ENCODE results near the gene C1orf174.

Gene C1orf174

DNA sequence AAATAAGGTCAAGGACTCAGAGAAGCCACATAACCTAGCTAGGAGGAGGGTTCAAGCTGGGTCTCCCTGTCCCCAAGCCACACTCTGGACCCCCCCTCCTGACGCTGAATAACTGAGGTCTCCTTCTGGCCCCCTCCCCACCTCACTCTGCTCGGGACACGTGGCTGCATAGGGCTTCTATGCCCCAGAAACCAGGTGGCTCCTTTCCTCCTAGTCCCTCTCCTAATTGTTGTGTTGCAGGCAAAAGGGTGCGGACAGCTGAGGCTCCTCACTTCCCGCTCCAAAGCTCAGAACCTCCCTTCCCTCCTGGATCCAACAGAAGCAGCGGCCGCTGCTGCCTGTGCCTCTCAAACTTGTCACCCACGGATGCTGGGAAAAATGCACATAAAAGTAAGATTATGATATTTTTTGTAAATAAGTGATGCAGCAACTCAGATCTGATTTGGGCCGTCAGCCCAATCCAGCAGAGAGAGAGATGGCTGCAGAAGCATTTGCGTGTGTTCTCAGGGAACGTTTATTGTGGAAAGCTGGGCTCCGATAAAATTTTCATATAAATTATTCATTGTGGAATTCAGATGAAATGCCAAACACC is 40.8 kb upstream of the C1orf174 start:
- no peaks in the 10 kb centered on the region for H3K27me3 ChIP-seq
- H3K4me1 ChIP-seq, result peaks cover 9% of the 10 kb centered on the region; the same call in 1 of the 2 replicates
- no peaks in the 10 kb centered on the region for H4K20me1 ChIP-seq
- no peak overlapping the region for H3K4me3 ChIP-seq
- H3K9ac ChIP-seq, result no peak overlapping the region
- no peak overlapping the region for H3K4me2 ChIP-seq
- H3K36me3 ChIP-seq, result no peaks in the 10 kb centered on the region
- H3K27ac ChIP-seq, result no peak overlapping the region
- peaks cover 6% of the 10 kb centered on the region; the same call in 1 of the 2 replicates for H3K9me3 ChIP-seq
- TF ChIP-seq Cebpa-rat (IDR thresholded peaks at IDR 0.05), result no peak

DNA sequence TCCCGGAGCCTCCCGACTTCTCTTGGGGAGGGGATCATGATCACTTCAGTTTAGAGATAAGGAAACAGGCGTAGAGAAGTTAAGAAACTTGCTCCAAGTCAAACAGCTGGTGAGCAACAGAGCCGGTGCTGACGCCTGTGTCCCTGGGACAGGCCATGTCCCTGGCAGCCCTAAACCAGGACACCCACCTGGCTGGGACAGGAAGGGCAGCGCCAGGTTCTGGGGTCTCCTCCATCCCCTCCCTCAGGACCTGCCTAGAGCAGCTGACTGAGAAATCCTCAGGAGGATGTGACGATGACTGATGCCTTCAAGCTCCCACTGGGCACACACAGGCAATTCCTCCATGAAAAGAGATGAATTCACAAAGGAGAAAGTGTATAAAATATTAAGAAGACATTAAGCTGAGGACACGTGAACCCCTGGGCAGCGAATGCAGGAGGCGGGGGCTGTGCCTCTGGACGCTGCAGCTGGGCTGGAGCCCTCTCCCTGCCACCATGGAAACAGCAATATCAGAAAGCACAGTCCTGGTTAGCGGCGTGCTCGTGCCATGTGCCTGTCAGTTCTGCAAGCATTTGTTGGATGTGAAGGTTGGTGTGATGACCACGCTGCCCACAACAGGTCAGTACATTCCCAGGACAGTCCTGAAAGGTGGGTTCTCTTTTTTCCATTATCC is 40.1 kb upstream of the C1orf174 start:
- Histone ChIP-seq H3K27me3 (no peaks in the 10 kb centered on the region), H4K20me1 (no peaks in the 10 kb centered on the region), H3K4me2 (no peak overlapping the region), H3K27ac (no peak overlapping the region), H3K4me1 (peaks cover 8% of the 10 kb centered on the region; the same call in 1 of the 2 replicates), H3K9ac (no peak overlapping the region), H3K36me3 (no peaks in the 10 kb centered on the region), H3K4me3 (no peak overlapping the region), H3K9me3 (peaks cover 6% of the 10 kb centered on the region; the same call in 1 of the 2 replicates)
- TF ChIP-seq Cebpa-rat (IDR thresholded peaks at IDR 0.05), result no peak

- H3K9ac ChIP-seq, result no peak overlapping the region
- H3K4me1 ChIP-seq, result 0 out of 2 replicates have a peak, but pooled peaks cover under 1% of the 10 kb centered on the region
- no peaks in the 10 kb centered on the region for H3K36me3 ChIP-seq
- H3K27me3 ChIP-seq, result no peaks in the 10 kb centered on the region
- no peaks in the 10 kb centered on the region for H4K20me1 ChIP-seq
- no peak overlapping the region for H3K4me3 ChIP-seq
- TF ChIP-seq Cebpa-rat (IDR thresholded peaks at IDR 0.05), result no peak
- peaks cover 6% of the 10 kb centered on the region; the same call in 1 of the 2 replicates for H3K9me3 ChIP-seq
- H3K4me2 ChIP-seq, result no peak overlapping the region
- H3K27ac ChIP-seq, result no peak overlapping the region
These were observed 39.4 kb upstream of the C1orf174 start for GRCh38 chr1:3939242-3940080.

DNA sequence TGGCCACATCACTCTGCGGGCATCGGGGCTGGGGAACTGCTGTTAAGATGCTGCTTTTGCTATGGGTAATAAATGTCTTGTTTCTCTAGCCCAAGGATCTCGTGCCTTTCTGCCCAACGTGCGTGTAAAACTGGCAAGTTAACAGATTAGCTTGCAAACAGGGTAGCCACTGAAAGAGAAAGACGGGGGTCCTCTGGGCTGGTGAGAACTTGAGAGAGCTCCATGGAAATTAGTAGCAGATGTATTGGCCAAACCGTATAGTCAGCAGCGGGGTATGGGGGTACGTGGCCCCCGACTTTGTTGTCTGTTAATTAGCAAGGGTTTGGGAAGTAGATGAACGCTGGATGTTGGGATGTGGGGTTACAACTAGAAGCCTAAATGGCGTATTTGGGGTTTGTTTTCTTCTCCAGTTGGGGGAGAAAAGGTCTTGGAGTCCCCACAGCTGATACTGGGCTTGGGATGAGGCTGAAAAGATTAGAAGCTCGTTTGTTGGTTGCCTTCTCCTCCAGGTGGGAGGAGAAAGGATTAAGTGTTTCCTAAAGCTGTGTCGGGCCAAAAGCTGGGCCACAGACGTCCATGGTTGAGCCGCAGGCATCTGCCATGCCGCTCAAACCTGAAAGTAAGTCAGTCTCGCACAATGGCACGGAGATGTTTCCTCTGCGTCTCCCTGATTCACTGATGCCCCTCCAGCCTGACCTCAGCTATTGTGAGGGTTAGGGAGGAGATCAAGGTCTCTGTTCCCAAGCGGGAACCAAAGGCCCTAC is 32.3 kb upstream of the C1orf174 start:
- H3K9me3 ChIP-seq, result peaks cover 6% of the 10 kb centered on the region; the same call in 1 of the 2 replicates

GRCh38 chr1:3931007-3931912 is 31.2 kb upstream of the C1orf174 start:
- H3K4me3 ChIP-seq, result no peak overlapping the region
- no peaks in the 10 kb centered on the region; the same call in 1 of the 2 replicates for H3K4me1 ChIP-seq
- no peaks in the 10 kb centered on the region for H4K20me1 ChIP-seq
- no peaks in the 10 kb centered on the region for H3K36me3 ChIP-seq
- no peak overlapping the region for H3K4me2 ChIP-seq
- no peak overlapping the region for H3K9ac ChIP-seq
- H3K27me3 ChIP-seq, result no peaks in the 10 kb centered on the region
- H3K9me3 ChIP-seq, result no peaks in the 10 kb centered on the region
- H3K27ac ChIP-seq, result no peak overlapping the region
- no peak for TF ChIP-seq Cebpa-rat (IDR thresholded peaks at IDR 0.05)

More for the DNA sequence above, 32.3 kb upstream of the C1orf174 start:
- no peak overlapping the region for H3K27ac ChIP-seq
- H3K4me1 ChIP-seq, result no peaks in the 10 kb centered on the region; the same call in 1 of the 2 replicates
- TF ChIP-seq Cebpa-rat (IDR thresholded peaks at IDR 0.05), result no peak
- H3K27me3 ChIP-seq, result no peaks in the 10 kb centered on the region
- H3K4me3 ChIP-seq, result no peak overlapping the region
- no peak overlapping the region for H3K4me2 ChIP-seq
- no peak overlapping the region for H3K9ac ChIP-seq
- no peaks in the 10 kb centered on the region for H4K20me1 ChIP-seq
- no peaks in the 10 kb centered on the region for H3K36me3 ChIP-seq

DNA sequence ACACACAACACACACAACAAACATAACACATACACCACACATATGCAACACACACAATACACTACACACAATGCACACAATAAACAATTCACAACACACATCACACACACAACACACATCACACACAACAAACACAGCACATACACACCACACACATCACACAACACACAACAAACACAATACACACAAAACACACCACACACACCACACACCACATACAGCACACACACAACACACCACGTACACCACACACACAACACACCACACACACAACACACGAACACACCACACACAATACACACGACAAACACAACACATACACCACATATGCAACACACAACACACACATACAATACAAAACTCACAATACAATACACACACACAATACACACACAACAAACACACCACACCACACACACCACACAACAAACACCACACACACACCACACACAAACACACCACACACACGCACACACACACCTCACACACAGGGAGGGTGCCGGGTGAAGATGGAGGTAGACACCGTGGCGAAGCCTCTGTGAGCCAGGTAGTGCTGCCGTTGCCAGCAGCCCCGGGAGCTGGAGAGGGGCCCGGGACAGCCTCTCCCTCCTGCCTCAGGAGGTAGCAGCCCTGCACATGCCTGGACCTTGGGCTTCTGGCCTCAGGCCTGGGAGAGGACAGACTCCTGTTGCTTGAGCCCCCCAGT is 30.4 kb upstream of the C1orf174 start:
- Histone ChIP-seq H4K20me1 (no peaks in the 10 kb centered on the region), H3K27me3 (no peaks in the 10 kb centered on the region), H3K9me3 (no peaks in the 10 kb centered on the region), H3K4me3 (no peak overlapping the region), H3K9ac (no peak overlapping the region), H3K36me3 (no peaks in the 10 kb centered on the region), H3K4me1 (no peaks in the 10 kb centered on the region; the same call in 1 of the 2 replicates), H3K4me2 (no peak overlapping the region), H3K27ac (no peak overlapping the region)
- TF ChIP-seq Cebpa-rat (IDR thresholded peaks at IDR 0.05), result no peak

- Histone ChIP-seq H3K9ac (no peak overlapping the region), H3K4me3 (no peak overlapping the region), H3K27me3 (no peaks in the 10 kb centered on the region), H3K27ac (no peak overlapping the region), H3K36me3 (no peaks in the 10 kb centered on the region), H3K4me1 (no peaks in the 10 kb centered on the region; the same call in 1 of the 2 replicates), H4K20me1 (no peaks in the 10 kb centered on the region), H3K4me2 (no peak overlapping the region), H3K9me3 (no peaks in the 10 kb centered on the region)
- TF ChIP-seq Cebpa-rat (IDR thresholded peaks at IDR 0.05), result no peak
These were observed 29.1 kb upstream of the C1orf174 start for GRCh38 chr1:3929126-3929525.

DNA sequence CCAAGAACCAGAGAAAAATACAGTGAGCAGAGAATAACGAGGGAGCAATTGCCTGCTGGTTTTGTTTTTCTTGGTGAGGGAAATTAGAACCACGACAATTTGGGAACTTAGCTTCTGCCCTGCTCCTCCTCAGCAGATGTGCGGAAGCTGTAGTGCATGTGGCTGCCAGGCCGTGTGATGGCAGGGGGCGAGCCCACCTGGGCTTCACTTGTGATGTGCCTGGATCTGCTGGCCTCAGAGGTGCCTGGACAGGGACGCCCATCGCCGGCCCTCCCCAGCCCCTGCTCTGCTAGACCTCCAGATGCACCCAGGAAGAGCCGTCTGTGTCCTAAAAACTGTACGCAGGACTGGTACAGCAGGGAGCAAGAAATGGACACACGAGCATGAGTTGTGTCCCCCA is 28.5 kb upstream of the C1orf174 start:
- Histone ChIP-seq H3K36me3 (no peaks in the 10 kb centered on the region), H3K27me3 (no peaks in the 10 kb centered on the region), H3K9me3 (no peaks in the 10 kb centered on the region), H3K4me1 (no peaks in the 10 kb centered on the region; the same call in 1 of the 2 replicates), H3K9ac (no peak overlapping the region; the same call in 1 of the 2 replicates), H3K4me2 (no peak overlapping the region), H3K4me3 (no peak overlapping the region), H4K20me1 (no peaks in the 10 kb centered on the region), H3K27ac (no peak overlapping the region)
- TF ChIP-seq Cebpa-rat (IDR thresholded peaks at IDR 0.05), result no peak
